Naive thymus-derived CD4-positive, alpha-beta T cell (primary cell): ENCODE measurements around the gene LEFTY1. TPM values are rescaled to one million over a fixed set of nuclear protein-coding genes. Genes with fewer than 3 reads are reported as not detected.

Experiments
- ATAC-seq: fragments of 150-1000 bp; cut with Tn5 transposase; 2 replicates; pipeline ENCODE4 v1.10.0; 2021; ENCODE audit warnings: mild to moderate bottlenecking, moderate library complexity
- CTCF ChIA-PET: fragments of 350-600 bp; sonication (Branson Sonifier 250); formaldehyde crosslinking; loops from one replicate; lab custom pipeline; 2021; ENCODE audit warnings: antibody characterized with exemption; lab: Charles Lee
- POLR2A ChIA-PET: fragments of 350-600 bp; sonication (Branson Sonifier 250); formaldehyde crosslinking; loops from one replicate; lab custom pipeline; 2021; ENCODE audit warnings: antibody characterized with exemption, inconsistent platforms; lab: Charles Lee
- DNase-seq, 9 donors: peaks; one replicate each; pipeline versions ENCODE4 v3.0.0 to v3.0.0-alpha.2; 2020 to 2022; ENCODE audit warnings: mixed read lengths in 1 of 9
- H3K27ac ChIP-seq: one replicate; pipeline ENCODE4 v1.7.0; 2013; ENCODE audit warnings: mild to moderate bottlenecking, low read depth, low read length, moderate library complexity
- H3K27me3 ChIP-seq, 2 donors: one replicate each; pipeline ENCODE4 v1.7.0; 2013; ENCODE audit warnings: low read length in 2 of 2, mild to moderate bottlenecking in 2 of 2, moderate library complexity in 2 of 2; ENCODE audit not compliant: control insufficient read depth in 2 of 2, insufficient read depth in 2 of 2
- H3K36me3 ChIP-seq, 3 experiments: 1 replicate in 2 of 3; 2 replicates in 1 of 3; pipeline ENCODE4 v1.7.0; 2013; ENCODE audit warnings: low read length in 3 of 3, mild to moderate bottlenecking in 3 of 3, moderate library complexity in 1 of 3; ENCODE audit not compliant: insufficient read depth in 3 of 3, control insufficient read depth in 2 of 3
- H3K4me1 ChIP-seq, 2 donors: one replicate each; pipeline ENCODE4 v1.7.0; 2013; ENCODE audit warnings: low read length in 2 of 2, mild to moderate bottlenecking in 2 of 2, moderate library complexity in 1 of 2; ENCODE audit not compliant: control insufficient read depth in 2 of 2, insufficient read depth in 2 of 2
- H3K4me3 ChIP-seq: 2 replicates; pipeline ENCODE4 v1.7.0; 2013; ENCODE audit warnings: mild to moderate bottlenecking, low read length
- H3K9me3 ChIP-seq, 3 experiments: 1 replicate in 2 of 3; 2 replicates in 1 of 3; pipeline ENCODE4 v1.7.0; 2013; ENCODE audit warnings: low read length in 3 of 3; ENCODE audit not compliant: control insufficient read depth in 2 of 3
- H3K27ac Mint-ChIP-seq, 9 donors: one replicate each; pipeline ENCODE4 v1.8.0; 2020 to 2022; ENCODE audit warnings: mixed read lengths in 9 of 9, mild to moderate bottlenecking in 8 of 9, moderate library complexity in 5 of 9, inconsistent platforms in 2 of 9
- H3K27me3 Mint-ChIP-seq, 5 donors: one replicate each; pipeline ENCODE4 v1.8.0; 2021 to 2022; ENCODE audit warnings: mixed read lengths in 5 of 5, mild to moderate bottlenecking in 1 of 5
- H3K36me3 Mint-ChIP-seq, 5 donors: one replicate each; pipeline ENCODE4 v1.8.0; 2020 to 2022; ENCODE audit warnings: mixed read lengths in 5 of 5, mild to moderate bottlenecking in 3 of 5, inconsistent platforms in 1 of 5
- H3K4me1 Mint-ChIP-seq, 7 donors: one replicate each; pipeline ENCODE4 v1.8.0; 2020 to 2022; ENCODE audit warnings: mixed read lengths in 7 of 7, mild to moderate bottlenecking in 3 of 7, inconsistent platforms in 1 of 7
- H3K4me3 Mint-ChIP-seq, 10 donors: one replicate each; pipeline ENCODE4 v1.8.0; 2020 to 2022; ENCODE audit warnings: mild to moderate bottlenecking in 10 of 10, mixed read lengths in 10 of 10, moderate library complexity in 6 of 10, inconsistent platforms in 2 of 10
- H3K9me3 Mint-ChIP-seq, 11 donors: one replicate each; pipeline ENCODE4 v1.8.0; 2020 to 2022; ENCODE audit warnings: mixed read lengths in 11 of 11, mild to moderate bottlenecking in 4 of 11, inconsistent platforms in 1 of 11, moderate library complexity in 1 of 11
- intact Hi-C, 2 donors: fragments of 100-400 bp; cut with micrococcal nuclease; formaldehyde crosslinking; loops; one replicate each; pipeline ENCODE4 v1.15.1; 2023
- polyA plus RNA-seq, 2 donors: library from polyadenylated mRNA; unstranded; fragments of 300-500 nt; fragmentation: Illumina TruSeq; gene quantifications; one replicate each; pipeline ENCODE4 v1.2.3, GENCODE V29; 2021
- total RNA-seq, 6 experiments: library from RNA in 5 of 6; stranded (reverse) in 5 of 6; gene quantifications; 1 replicate in 5 of 6; 2 replicates in 1 of 6; pipeline ENCODE4 v1.2.3 and lab custom pipeline; 2021 to 2026

Gene LEFTY1
- total and polyA plus RNA-seq, 7 experiments from 2014 or later: 0.84 to 0.85 TPM; not detected in 5

- peaks cover 9 to 62% (median 17%) of the 10 kb centered on the region in 3 experiments for H3K36me3 ChIP-seq
- intact Hi-C loops: loop anchor here (1.0 to 5.0 kb wide), 4 partner anchors 69 to 369 kb away; partner anchors contain the start of gene SRP9 (in 2 of the 2)
- Mint-ChIP-seq H3K9me3 (peaks cover 0 to 4% (median 0%) of the 10 kb centered on the region in 11 donors), H3K36me3 (peaks cover under 1 to 26% (median 12%) of the 10 kb centered on the region in 5 donors), H3K27me3 (no peaks in the 10 kb centered on the region), H3K27ac (peak overlapping the region in 7 of 9 donors; percentile 76 to 98 (median 90)), H3K4me1 (peaks cover 23 to 51% (median 40%) of the 10 kb centered on the region in 7 donors), H3K4me3 (peak overlapping the region in 1 of 10 donors; percentile 26)
- no peaks in the 10 kb centered on the region for H3K27me3 ChIP-seq
- peaks cover 36 to 38% of the 10 kb centered on the region in 2 donors for H3K4me1 ChIP-seq
- DNase-seq: no peak
- ChIA-PET POLR2A (interaction anchor here (0.7 to 8.4 kb wide), 5 partner anchors 33 to 183 kb away, joined by 3 to 60 read pairs (median 7); partner anchors contain the start of genes PYCR2 and TMEM63A), CTCF (interaction anchor here (0.5 to 1.2 kb wide), 2 partner anchors 24 to 64 kb away, joined by 3 read pairs; no protein-coding TSS in a partner anchor)
- no peak for ATAC-seq
- no peak overlapping the region for H3K27ac ChIP-seq
- H3K9me3 ChIP-seq: no peaks in the 10 kb centered on the region
- no peak overlapping the region for H3K4me3 ChIP-seq
These were observed 42.3 kb downstream of the LEFTY1 start for GRCh38 chr1:225846331-225847310.

- intact Hi-C loops: loop anchor here (1.0 to 5.0 kb wide), 5 partner anchors 68 to 371 kb away; partner anchors contain the start of gene SRP9 (in 2 of the 2)
- ChIA-PET POLR2A (interaction anchor here (0.7 to 8.4 kb wide), 5 partner anchors 34 to 182 kb away, joined by 3 to 60 read pairs (median 7); partner anchors contain the start of genes PYCR2 and TMEM63A), CTCF (interaction anchor here (0.6 kb wide), 1 partner anchor 527 kb away, joined by 3 read pairs; no protein-coding TSS in a partner anchor)
- H3K27me3 Mint-ChIP-seq: no peaks in the 10 kb centered on the region
- H3K27ac Mint-ChIP-seq: peak overlapping the region in 6 of 9 donors; percentile 12 to 98 (median 36)
- Histone ChIP-seq H3K27me3 (no peaks in the 10 kb centered on the region), H3K36me3 (peaks cover 9 to 53% (median 17%) of the 10 kb centered on the region in 3 experiments), H3K4me1 (peaks cover 37 to 38% of the 10 kb centered on the region in 2 donors), H3K9me3 (no peaks in the 10 kb centered on the region), H3K27ac (no peak overlapping the region), H3K4me3 (no peak overlapping the region)
- H3K36me3 Mint-ChIP-seq: peaks cover 0 to 22% (median 10%) of the 10 kb centered on the region in 5 donors
- DNase-seq (peak in 4 of 9 donors; percentile 35 to 55 (median 46)), ATAC-seq (peak; percentile 36)
- no peak overlapping the region for H3K4me3 Mint-ChIP-seq
- peaks cover 19 to 50% (median 43%) of the 10 kb centered on the region in 7 donors for H3K4me1 Mint-ChIP-seq
- peaks cover 0 to 2% (median 0%) of the 10 kb centered on the region in 11 donors for H3K9me3 Mint-ChIP-seq
These were observed 43.2 kb downstream of the LEFTY1 start for GRCh38 chr1:225845571-225846259.

DNA sequence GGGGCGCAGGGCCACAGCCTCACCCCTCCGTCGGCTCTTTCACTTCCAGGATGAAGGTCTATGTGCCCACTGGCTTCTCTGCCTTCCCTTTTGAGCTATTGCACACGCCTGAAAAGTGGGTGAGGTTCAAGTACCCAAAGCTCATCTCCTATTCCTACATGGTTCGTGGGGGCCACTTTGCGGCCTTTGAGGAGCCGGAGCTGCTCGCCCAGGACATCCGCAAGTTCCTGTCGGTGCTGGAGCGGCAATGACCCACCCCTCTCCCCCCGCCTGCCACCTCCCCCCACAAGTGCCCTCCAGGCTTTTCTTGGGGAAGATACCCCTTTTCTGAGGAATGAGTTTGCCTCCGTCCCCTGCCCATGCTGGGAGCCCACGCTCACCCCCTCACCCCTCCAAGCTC, 43.8 kb downstream of the LEFTY1 start:
- Histone ChIP-seq H3K4me3 (no peak overlapping the region), H3K36me3 (peaks cover 9 to 49% (median 17%) of the 10 kb centered on the region in 3 experiments), H3K9me3 (no peaks in the 10 kb centered on the region), H3K4me1 (peaks cover 31 to 42% of the 10 kb centered on the region in 2 donors), H3K27me3 (no peaks in the 10 kb centered on the region), H3K27ac (no peak overlapping the region)
- intact Hi-C loops: loop anchor here (2.0 to 5.0 kb wide), 4 partner anchors 68 to 370 kb away; partner anchors contain the start of gene SRP9 (in 2 of the 2)
- peak overlapping the region in 3 of 9 donors; percentile 28 to 71 (median 51) for H3K27ac Mint-ChIP-seq
- POLR2A ChIA-PET: interaction anchor here (1.2 to 8.4 kb wide), 4 partner anchors 35 to 79 kb away, joined by 4 to 60 read pairs (median 7); partner anchors contain the start of genes PYCR2 and TMEM63A
- CTCF ChIA-PET: interaction anchor here (0.6 kb wide), 1 partner anchor 526 kb away, joined by 3 read pairs; no protein-coding TSS in a partner anchor
- peaks cover 0 to 20% (median 7%) of the 10 kb centered on the region in 5 donors for H3K36me3 Mint-ChIP-seq
- DNase-seq (no peak), ATAC-seq (no peak)
- peaks cover 19 to 50% (median 44%) of the 10 kb centered on the region in 7 donors for H3K4me1 Mint-ChIP-seq
- H3K4me3 Mint-ChIP-seq: no peak overlapping the region
- H3K9me3 Mint-ChIP-seq: peaks cover 0 to 2% (median 0%) of the 10 kb centered on the region in 11 donors
- no peaks in the 10 kb centered on the region for H3K27me3 Mint-ChIP-seq

DNA sequence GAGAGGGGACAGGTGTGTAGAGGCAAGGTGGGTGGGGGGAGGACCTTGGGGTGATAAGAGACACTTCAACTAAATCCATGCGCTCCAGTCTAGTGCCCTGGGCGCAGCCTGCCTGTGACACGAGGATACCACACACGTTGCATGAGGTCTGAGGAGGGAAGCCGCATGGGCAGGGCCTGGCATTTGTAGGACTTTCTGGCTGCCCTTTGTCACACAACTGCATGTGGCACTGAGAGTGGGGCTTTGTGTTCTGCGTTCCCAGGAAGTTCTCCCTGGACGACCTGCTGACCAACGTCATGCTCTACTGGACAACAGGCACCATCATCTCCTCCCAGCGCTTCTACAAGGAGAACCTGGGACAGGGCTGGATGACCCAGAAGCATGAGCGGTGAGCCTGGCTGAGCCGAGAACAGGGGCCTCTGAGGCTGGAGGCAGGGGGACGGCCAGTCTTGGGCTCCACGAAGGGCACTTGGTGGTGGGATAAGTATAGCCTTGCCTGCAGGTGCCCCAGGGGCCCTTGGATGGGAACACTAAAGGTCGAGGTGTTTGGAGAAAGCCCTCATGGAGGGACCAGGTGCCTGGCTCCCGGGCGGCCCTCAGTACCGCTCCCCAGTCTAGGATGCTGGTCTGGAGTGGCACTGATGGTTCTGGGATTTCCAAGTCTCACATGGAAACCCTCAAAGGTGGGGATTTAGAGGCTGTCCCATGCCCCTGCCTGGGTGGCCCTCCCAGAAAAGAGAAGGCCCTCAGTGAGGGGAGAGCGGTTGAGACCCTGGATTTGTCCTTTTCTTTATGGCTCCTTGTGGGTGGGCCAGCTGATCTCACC, 44.5 kb downstream of the LEFTY1 start:
- ATAC-seq: no peak
- Mint-ChIP-seq H3K4me1 (peaks cover 15 to 50% (median 44%) of the 10 kb centered on the region in 7 donors), H3K27me3 (no peaks in the 10 kb centered on the region), H3K27ac (peak overlapping the region in 7 of 9 donors; percentile 6 to 71 (median 51)), H3K9me3 (peaks cover 0 to 2% (median 0%) of the 10 kb centered on the region in 11 donors), H3K4me3 (no peak overlapping the region), H3K36me3 (peaks cover 0 to 15% (median 4%) of the 10 kb centered on the region in 5 donors)
- H3K36me3 ChIP-seq: peaks cover 6 to 42% (median 12%) of the 10 kb centered on the region in 3 experiments
- ChIA-PET CTCF (interaction anchor here (0.6 kb wide), 1 partner anchor 70 kb away, joined by 7 read pairs; no protein-coding TSS in a partner anchor), POLR2A (interaction anchor here (1.0 to 8.4 kb wide), 5 partner anchors 9 to 80 kb away, joined by 3 to 60 read pairs (median 5); partner anchors contain the start of genes PYCR2 and TMEM63A)
- no peaks in the 10 kb centered on the region for H3K9me3 ChIP-seq
- H3K4me1 ChIP-seq: peaks cover 25 to 41% of the 10 kb centered on the region in 2 donors
- H3K27ac ChIP-seq: no peak overlapping the region
- intact Hi-C loops: loop anchor here (2.0 to 5.0 kb wide), 4 partner anchors 67 to 370 kb away; partner anchors contain the start of gene SRP9 (in 2 of the 2)
- no peak for DNase-seq
- no peaks in the 10 kb centered on the region for H3K27me3 ChIP-seq
- H3K4me3 ChIP-seq: no peak overlapping the region

GRCh38 chr1:225843426-225843795, 45.5 kb downstream of the LEFTY1 start:
- H3K4me1 Mint-ChIP-seq: peaks cover 8 to 45% (median 36%) of the 10 kb centered on the region in 7 donors
- POLR2A ChIA-PET: interaction anchor here (1.0 to 8.4 kb wide), 5 partner anchors 8 to 59 kb away, joined by 3 to 60 read pairs (median 5); partner anchors contain the start of gene TMEM63A
- no peaks in the 10 kb centered on the region for H3K27me3 ChIP-seq

More at GRCh38 chr1:225843426-225843795, 45.5 kb downstream of the LEFTY1 start:
- no peak for DNase-seq
- Histone ChIP-seq H3K4me1 (peaks cover 14 to 38% of the 10 kb centered on the region in 2 donors), H3K27ac (peak overlapping the region; percentile 31), H3K4me3 (no peak overlapping the region), H3K9me3 (no peaks in the 10 kb centered on the region), H3K36me3 (peaks cover 3 to 32% (median 10%) of the 10 kb centered on the region in 3 experiments)
- ATAC-seq: no peak
- Mint-ChIP-seq H3K9me3 (peaks cover 0 to 2% (median 0%) of the 10 kb centered on the region in 11 donors), H3K4me3 (no peak overlapping the region), H3K27ac (peak overlapping the region in 8 of 9 donors; percentile 33 to 92 (median 64)), H3K36me3 (peaks cover 0 to 8% (median 4%) of the 10 kb centered on the region in 5 donors), H3K27me3 (no peaks in the 10 kb centered on the region)
- CTCF ChIA-PET: interaction anchor here (0.6 kb wide), 1 partner anchor 69 kb away, joined by 7 read pairs; no protein-coding TSS in a partner anchor
- intact Hi-C loops: no loop called here
